ENCODE measurements around the gene IL17B. TPM values are rescaled to one million over a fixed set of nuclear protein-coding genes. Genes with fewer than 3 reads are reported as not detected.

IL17B gene
- total RNA-seq, 1 donor from 2014 or later: not detected

GRCh38 chr5:149364719-149365118 lies 14.4 kb downstream of the IL17B start:
- H3K4me1 Mint-ChIP-seq: no peaks in the 10 kb centered on the region
- no peaks in the 10 kb centered on the region for H3K27me3 Mint-ChIP-seq (ENCODE audit: low read depth)
- no peak overlapping the region for H3K4me3 Mint-ChIP-seq
- no peak for TF ChIP-seq CTCF (IDR thresholded peaks at IDR 0.05; ENCODE audit: unreplicated experiment)
- no peaks in the 10 kb centered on the region for H3K36me3 Mint-ChIP-seq
- no peak overlapping the region for H3K27ac Mint-ChIP-seq
- DNase-seq (ENCODE audit: low spot score in 2 of 2, unreplicated experiment in 2 of 2): no peak
- no peaks in the 10 kb centered on the region for H3K9me3 Mint-ChIP-seq

- Mint-ChIP-seq H3K36me3 (no peaks in the 10 kb centered on the region), H3K27ac (no peak overlapping the region), H3K4me3 (no peak overlapping the region), H3K9me3 (no peaks in the 10 kb centered on the region), H3K27me3 (ENCODE audit: low read depth) (no peaks in the 10 kb centered on the region), H3K4me1 (no peaks in the 10 kb centered on the region)
- no peak for DNase-seq (ENCODE audit: low spot score in 2 of 2, unreplicated experiment in 2 of 2)
- TF ChIP-seq CTCF (IDR thresholded peaks at IDR 0.05; ENCODE audit: unreplicated experiment): no peak
These were observed 15.2 kb downstream of the IL17B start for GRCh38 chr5:149363936-149364335.

- H3K9me3 Mint-ChIP-seq: no peaks in the 10 kb centered on the region
- H3K4me1 Mint-ChIP-seq: peaks cover 2% of the 10 kb centered on the region
- H3K36me3 Mint-ChIP-seq: no peaks in the 10 kb centered on the region
- no peak for TF ChIP-seq CTCF (IDR thresholded peaks at IDR 0.05; ENCODE audit: unreplicated experiment)
- DNase-seq (ENCODE audit: low spot score in 2 of 2, unreplicated experiment in 2 of 2): no peak
- no peaks in the 10 kb centered on the region for H3K27me3 Mint-ChIP-seq (ENCODE audit: low read depth)
- no peak overlapping the region for H3K27ac Mint-ChIP-seq
- no peak overlapping the region for H3K4me3 Mint-ChIP-seq
These were observed 15.7 kb downstream of the IL17B start for GRCh38 chr5:149363358-149363757.

- peaks cover 5% of the 10 kb centered on the region for H3K4me1 Mint-ChIP-seq
- DNase-seq (ENCODE audit: low spot score in 2 of 2, unreplicated experiment in 2 of 2): no peak
- no peak overlapping the region for H3K27ac Mint-ChIP-seq
- H3K9me3 Mint-ChIP-seq: no peaks in the 10 kb centered on the region
- no peak for TF ChIP-seq CTCF (IDR thresholded peaks at IDR 0.05; ENCODE audit: unreplicated experiment)
- no peaks in the 10 kb centered on the region for H3K27me3 Mint-ChIP-seq (ENCODE audit: low read depth)
- H3K4me3 Mint-ChIP-seq: no peak overlapping the region
- H3K36me3 Mint-ChIP-seq: no peaks in the 10 kb centered on the region
These were observed 16.6 kb downstream of the IL17B start for GRCh38 chr5:149362541-149362940.

GRCh38 chr5:149360272-149360671 lies 18.8 kb downstream of the IL17B start:
- Mint-ChIP-seq H3K9me3 (no peaks in the 10 kb centered on the region), H3K27ac (no peak overlapping the region), H3K4me1 (peaks cover 10% of the 10 kb centered on the region), H3K4me3 (no peak overlapping the region), H3K27me3 (ENCODE audit: low read depth) (no peaks in the 10 kb centered on the region), H3K36me3 (no peaks in the 10 kb centered on the region)
- no peak for DNase-seq (ENCODE audit: low spot score in 2 of 2, unreplicated experiment in 2 of 2)
- no peak for TF ChIP-seq CTCF (IDR thresholded peaks at IDR 0.05; ENCODE audit: unreplicated experiment)

GRCh38 chr5:149358868-149359495 lies 20.1 kb downstream of the IL17B start:
- DNase-seq (ENCODE audit: low spot score in 2 of 2, unreplicated experiment in 2 of 2): no peak
- peak overlapping the region; percentile 83 for H3K4me3 Mint-ChIP-seq
- TF ChIP-seq CTCF (IDR thresholded peaks at IDR 0.05; ENCODE audit: unreplicated experiment): no peak
- no peak overlapping the region for H3K27ac Mint-ChIP-seq
- peaks cover 4% of the 10 kb centered on the region for H3K36me3 Mint-ChIP-seq
- peaks cover 10% of the 10 kb centered on the region for H3K4me1 Mint-ChIP-seq
- no peaks in the 10 kb centered on the region for H3K27me3 Mint-ChIP-seq (ENCODE audit: low read depth)
- H3K9me3 Mint-ChIP-seq: no peaks in the 10 kb centered on the region
